Stomach (tissue), 9 donors: Measurements from ENCODE around the gene SSMEM1. TPM values are rescaled to one million over a fixed set of nuclear protein-coding genes. Genes with fewer than 3 reads are reported as not detected.
"Not testable (repeated sequence)": the region's sequence is repeated elsewhere in the genome, so short reads cannot be mapped to it uniquely, and the experiment has no call there.

Experiments
- DNase-seq, 2 donors: peaks; one replicate each; pipeline versions ENCODE4 v3.0.0 to v3.0.0-alpha.2; 2013 to 2019
- H3K27ac ChIP-seq, 5 donors: fragments of 200-600 bp in 4 of 5; sonication (generic) in 4 of 5; one replicate each; pipeline ENCODE4 v1.5.1; 2013 to 2019; ENCODE audit warnings: mild to moderate bottlenecking in 1 of 5, moderate library complexity in 1 of 5
- H3K27me3 ChIP-seq, 3 donors: fragments of 200-600 bp; sonication (generic); one replicate each; pipeline ENCODE4 v1.5.1; 2017 to 2019; ENCODE audit warnings: mixed run types in 1 of 3
- H3K36me3 ChIP-seq, 4 donors: fragments of 200-600 bp; sonication (generic); 1 replicate in 3 of 4; 2 replicates in 1 of 4; pipeline ENCODE4 v1.5.1; 2016 to 2019
- H3K4me1 ChIP-seq, 4 donors: fragments of 200-600 bp; sonication (generic); one replicate each; pipeline ENCODE4 v1.5.1; 2016 to 2019
- H3K4me3 ChIP-seq, 4 donors: fragments of 200-600 bp; sonication (generic) in 3 of 4; one replicate each; pipeline ENCODE4 v1.5.1; 2016 to 2019; ENCODE audit warnings: mild to moderate bottlenecking in 1 of 4
- H3K9me3 ChIP-seq, 4 donors: fragments of 200-600 bp; sonication (generic); one replicate each; pipeline ENCODE4 v1.5.1; 2016 to 2019
- EP300 ChIP-seq: sonication (generic); formaldehyde crosslinking; IDR thresholded peaks from one replicate; pipeline ENCODE4 v1.6.1; 2017; ENCODE audit warnings: antibody characterized with exemption
- POLR2A ChIP-seq, 4 donors: fragments of 450-650 bp; IDR thresholded peaks; one replicate each; pipeline ENCODE4 v1.6.1; 2016; ENCODE audit warnings: antibody characterized with exemption in 4 of 4, control low read depth in 2 of 4, mild to moderate bottlenecking in 1 of 4, moderate library complexity in 1 of 4
- POLR2AphosphoS5 ChIP-seq, 3 donors: sonication (generic); formaldehyde crosslinking; IDR thresholded peaks; one replicate each; pipeline ENCODE4 v1.6.1; 2016; ENCODE audit warnings: antibody characterized with exemption in 3 of 3
- WGBS, 5 donors: extraction: QIAGEN DNeasy Blood & Tissue Kit in 3 of 5; methylation state at CpG; one replicate each; pipeline versions ENCODE4 v1.1.5 to v1.1.7; 2013 to 2018; 5-methylcytosine and 5-hydroxymethylcytosine counted together
- intact Hi-C: fragments of 100-400 bp; cut with DNase I; formaldehyde crosslinking; loops from one replicate; pipeline ENCODE4 v1.15.1; 2023; ENCODE audit warnings: low total_unique reads
- polyA plus RNA-seq, 3 donors: library from polyadenylated mRNA; stranded (reverse); fragments of 200-250 nt; gene quantifications; one replicate each; pipeline ENCODE4 v1.2.3, GENCODE V29; 2013
- total RNA-seq, 5 donors: library from RNA; depleted of rRNA; stranded (reverse); fragments of >200 nt; gene quantifications; one replicate each; pipeline versions ENCODE4 v1.1.0 to v1.2.3, GENCODE V29; 2014 to 2016
- TF ChIP-seq, protein P1 (sequence below), 7 experiments: fragments of 450-650 bp in 4 of 7; fragments of 200-600 bp in 3 of 7; sonication (generic) in 3 of 7; IDR thresholded peaks; one replicate each; pipeline ENCODE4 v1.5.1; 2016 to 2019; ENCODE audit warnings: antibody characterized with exemption in 7 of 7, control low read depth in 2 of 7, mild to moderate bottlenecking in 1 of 7
- donor health status: healthy with polysubstance abuse.
- donor health status: Bipolar disorder and iron deficiency.
- donor health status: healthy.

The SSMEM1 gene
- total and polyA plus RNA-seq, 8 donors: not detected

DNA sequence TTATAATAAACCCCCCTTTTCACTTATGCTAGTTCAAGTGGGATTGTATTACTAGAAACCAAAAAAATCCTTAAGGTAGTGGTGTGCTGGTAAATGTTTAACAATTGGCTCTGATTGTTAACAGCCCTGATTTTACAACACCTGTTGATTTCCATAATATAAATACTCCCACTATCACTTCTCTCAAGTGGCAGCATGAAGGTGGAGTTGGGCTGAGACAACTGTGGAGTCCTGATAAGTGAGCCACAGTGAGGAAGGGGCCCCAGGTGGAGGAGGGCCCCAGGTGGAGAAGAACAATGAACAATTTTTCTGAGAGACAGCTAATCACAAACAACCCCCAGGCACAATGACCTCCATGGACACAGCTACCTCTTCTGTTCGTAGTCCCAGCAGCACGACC, 26.4 kb downstream of the SSMEM1 start:
- 65 to 90% (median 70%) methylated on average over 2 of the region's 2 CpGs for WGBS, 5 donors
- no peak for DNase-seq
- no peaks in the 10 kb centered on the region for H3K36me3 ChIP-seq
- no peak overlapping the region for H3K27ac ChIP-seq
- H3K27me3 ChIP-seq: no peaks in the 10 kb centered on the region
- intact Hi-C loops: no loop called here
- H3K9me3 ChIP-seq: no peaks in the 10 kb centered on the region
- no peak overlapping the region for H3K4me3 ChIP-seq
- TF ChIP-seq, protein P1, sequence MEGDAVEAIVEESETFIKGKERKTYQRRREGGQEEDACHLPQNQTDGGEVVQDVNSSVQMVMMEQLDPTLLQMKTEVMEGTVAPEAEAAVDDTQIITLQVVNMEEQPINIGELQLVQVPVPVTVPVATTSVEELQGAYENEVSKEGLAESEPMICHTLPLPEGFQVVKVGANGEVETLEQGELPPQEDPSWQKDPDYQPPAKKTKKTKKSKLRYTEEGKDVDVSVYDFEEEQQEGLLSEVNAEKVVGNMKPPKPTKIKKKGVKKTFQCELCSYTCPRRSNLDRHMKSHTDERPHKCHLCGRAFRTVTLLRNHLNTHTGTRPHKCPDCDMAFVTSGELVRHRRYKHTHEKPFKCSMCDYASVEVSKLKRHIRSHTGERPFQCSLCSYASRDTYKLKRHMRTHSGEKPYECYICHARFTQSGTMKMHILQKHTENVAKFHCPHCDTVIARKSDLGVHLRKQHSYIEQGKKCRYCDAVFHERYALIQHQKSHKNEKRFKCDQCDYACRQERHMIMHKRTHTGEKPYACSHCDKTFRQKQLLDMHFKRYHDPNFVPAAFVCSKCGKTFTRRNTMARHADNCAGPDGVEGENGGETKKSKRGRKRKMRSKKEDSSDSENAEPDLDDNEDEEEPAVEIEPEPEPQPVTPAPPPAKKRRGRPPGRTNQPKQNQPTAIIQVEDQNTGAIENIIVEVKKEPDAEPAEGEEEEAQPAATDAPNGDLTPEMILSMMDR (IDR thresholded peaks at IDR 0.05): no peak
- TF ChIP-seq EP300: no peak
- no peaks in the 10 kb centered on the region for H3K4me1 ChIP-seq

DNA sequence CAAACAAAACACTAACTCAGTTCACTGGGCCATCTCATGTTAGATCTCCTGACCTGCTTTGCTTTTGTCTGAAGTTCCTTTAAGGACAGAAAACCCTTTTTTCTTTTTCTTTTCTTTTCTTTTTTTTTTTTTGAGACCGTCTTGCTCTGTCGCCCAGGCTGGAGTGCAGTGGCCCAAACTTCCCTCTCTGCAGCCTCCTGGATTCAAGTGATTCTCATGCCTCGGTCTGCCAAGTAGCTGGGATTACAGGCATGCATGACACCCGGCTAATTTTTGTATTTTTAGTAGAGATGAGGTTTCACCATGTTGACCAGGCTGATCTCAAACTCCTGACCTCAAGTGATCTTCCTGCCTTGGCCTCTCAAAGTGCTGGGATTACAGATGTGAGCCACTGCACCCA, 28.7 kb downstream of the SSMEM1 start:
- intact Hi-C loops, H3K4me3 ChIP-seq, DNase-seq, H3K4me1 ChIP-seq, H3K9me3 ChIP-seq, H3K36me3 ChIP-seq, H3K27ac ChIP-seq, H3K27me3 ChIP-seq: not testable (repeated sequence)
- WGBS, 5 donors: 79 to 88% (median 84%) methylated on average over 4 of the region's 4 CpGs

DNA sequence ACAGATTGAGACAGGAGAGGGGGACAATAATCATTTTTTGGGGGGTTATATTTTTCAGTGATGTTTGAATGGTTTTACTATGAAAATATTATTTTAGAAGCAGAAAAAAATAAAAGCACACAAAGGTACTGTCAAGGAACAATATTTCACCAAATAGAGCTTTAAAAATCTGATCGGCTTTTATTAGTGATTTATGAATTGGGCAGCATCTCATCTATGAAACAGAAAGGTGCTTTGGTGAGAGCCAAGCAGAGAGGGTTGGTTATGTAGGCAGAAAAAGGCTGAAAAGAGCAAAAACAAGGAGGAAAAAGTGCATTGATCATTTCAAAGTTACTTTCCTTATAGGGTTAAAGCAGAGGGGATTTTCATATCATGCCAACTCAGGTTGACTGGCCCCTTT, 32.6 kb downstream of the SSMEM1 start:
- TF ChIP-seq, protein P1 (IDR thresholded peaks at IDR 0.05): no peak
- TF ChIP-seq EP300 (no peak), POLR2AphosphoS5 (IDR thresholded peaks at IDR 0.05) (no peak), POLR2A (IDR thresholded peaks at IDR 0.05) (no peak)
- Histone ChIP-seq H3K4me1 (peaks cover 0 to 4% (median 0%) of the 10 kb centered on the region in 4 donors), H3K9me3 (no peaks in the 10 kb centered on the region), H3K4me3 (no peak overlapping the region), H3K36me3 (no peaks in the 10 kb centered on the region), H3K27me3 (no peaks in the 10 kb centered on the region), H3K27ac (no peak overlapping the region)
- intact Hi-C loops: no loop called here
- WGBS, 5 donors: 97 to 100% (median 98%) methylated on average over 1 of the region's 1 CpG
- no peak for DNase-seq

DNA sequence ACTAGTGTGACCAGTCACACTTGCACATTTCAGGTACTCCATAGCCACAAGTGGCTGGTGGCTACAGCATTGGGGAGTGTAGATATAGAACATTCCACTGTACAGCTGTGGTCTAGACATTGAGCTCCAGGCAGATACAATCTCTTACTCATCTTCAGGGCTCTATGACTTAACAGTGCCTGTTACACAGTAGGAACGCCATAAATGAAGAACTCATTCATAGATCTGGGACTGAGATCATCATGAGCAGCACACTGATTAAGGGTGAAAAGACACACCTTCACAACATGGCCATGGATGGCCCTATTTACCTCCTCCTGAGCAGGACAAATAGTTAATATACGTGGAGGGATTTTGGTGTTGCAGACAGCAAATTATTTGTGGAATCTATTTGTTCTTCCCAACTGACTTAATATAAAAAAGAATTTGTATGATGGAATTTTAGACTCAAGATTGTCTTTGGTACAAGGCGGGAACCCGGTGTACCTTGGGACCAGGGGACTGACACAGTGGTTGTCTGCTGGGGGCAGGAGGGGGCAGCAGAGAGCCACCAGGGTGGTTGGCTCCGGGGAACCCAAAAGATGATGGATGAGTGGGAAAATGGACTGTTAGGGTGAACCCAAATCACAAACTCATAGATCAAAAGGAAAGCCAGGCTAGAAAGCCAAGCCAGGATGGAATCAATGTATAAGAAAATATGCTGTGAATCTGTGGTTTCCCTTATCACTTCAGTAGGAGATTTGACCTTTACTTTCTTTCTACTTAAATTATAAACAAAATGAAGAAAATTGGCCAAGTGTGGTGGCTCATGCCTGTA, 34.7 kb downstream of the SSMEM1 start:
- no peak overlapping the region for H3K4me3 ChIP-seq
- 28 to 38% (median 35%) methylated on average over 5 of the region's 5 CpGs for WGBS, 5 donors
- no peaks in the 10 kb centered on the region for H3K27me3 ChIP-seq
- H3K9me3 ChIP-seq: peaks cover 0 to 7% (median 0%) of the 10 kb centered on the region in 4 donors
- peaks cover 0 to 4% (median 0%) of the 10 kb centered on the region in 4 donors for H3K4me1 ChIP-seq
- H3K27ac ChIP-seq: no peak overlapping the region
- intact Hi-C loops: no loop called here
- no peak for TF ChIP-seq POLR2AphosphoS5 (IDR thresholded peaks at IDR 0.05)
- TF ChIP-seq EP300: no peak
- no peak for TF ChIP-seq POLR2A (IDR thresholded peaks at IDR 0.05)
- TF ChIP-seq, protein P1 (IDR thresholded peaks at IDR 0.05): peak in 5 of 7 experiments; percentile 48 to 65 (median 55)
- H3K36me3 ChIP-seq: no peaks in the 10 kb centered on the region
- peak; percentile 49 to 68 for DNase-seq

DNA sequence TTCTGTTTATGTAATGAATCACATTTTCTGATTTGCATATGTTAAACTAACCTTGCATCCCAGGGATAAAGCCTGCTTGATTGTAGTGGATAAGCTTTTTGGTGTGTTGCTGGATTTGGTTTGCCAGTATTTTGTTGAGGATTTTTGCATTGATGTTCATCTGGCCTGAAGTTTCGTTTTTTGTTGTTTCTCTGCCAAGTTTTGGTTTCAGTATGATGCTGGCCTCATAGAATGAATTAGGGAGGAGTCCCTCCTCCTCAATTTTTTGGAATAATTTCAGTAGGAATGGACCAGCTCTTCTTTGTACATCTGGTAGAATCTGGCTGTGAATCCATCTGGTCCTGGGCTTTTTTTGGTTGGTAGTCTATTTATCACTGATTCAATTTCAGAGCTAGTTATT, 35.8 kb downstream of the SSMEM1 start:
- H3K9me3 ChIP-seq, intact Hi-C loops, H3K27me3 ChIP-seq, H3K4me1 ChIP-seq, H3K36me3 ChIP-seq, H3K4me3 ChIP-seq, H3K27ac ChIP-seq: not testable (repeated sequence)
- peak in 1 of 2 donors; percentile 59 for DNase-seq
- 5 to 17% (median 9%) methylated on average over 1 of the region's 1 CpG for WGBS, 5 donors

DNA sequence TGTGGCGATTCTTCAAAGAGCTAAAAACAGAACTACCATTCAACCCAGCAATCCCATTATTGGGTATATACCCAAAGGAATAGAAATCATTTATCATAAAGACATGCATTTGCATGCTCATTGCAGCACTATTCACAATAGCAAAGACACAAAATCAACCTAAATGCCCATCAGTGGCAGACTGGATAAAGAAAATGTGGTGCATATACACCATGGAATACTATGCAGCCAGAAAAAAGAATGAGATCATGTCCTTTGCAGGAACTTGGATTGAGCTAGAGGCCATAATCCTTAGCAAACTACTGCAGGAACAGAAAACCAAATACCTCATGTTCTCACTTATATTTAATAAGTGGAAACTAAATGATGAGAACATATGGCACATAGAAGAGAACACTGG, 38.8 kb downstream of the SSMEM1 start:
- intact Hi-C loops, H3K4me1 ChIP-seq, H3K36me3 ChIP-seq, DNase-seq, H3K27me3 ChIP-seq, H3K4me3 ChIP-seq, H3K27ac ChIP-seq, H3K9me3 ChIP-seq: not testable (repeated sequence)
- WGBS, 5 donors: 84 to 100% (median 96%) methylated on average over 1 of the region's 1 CpG

DNA sequence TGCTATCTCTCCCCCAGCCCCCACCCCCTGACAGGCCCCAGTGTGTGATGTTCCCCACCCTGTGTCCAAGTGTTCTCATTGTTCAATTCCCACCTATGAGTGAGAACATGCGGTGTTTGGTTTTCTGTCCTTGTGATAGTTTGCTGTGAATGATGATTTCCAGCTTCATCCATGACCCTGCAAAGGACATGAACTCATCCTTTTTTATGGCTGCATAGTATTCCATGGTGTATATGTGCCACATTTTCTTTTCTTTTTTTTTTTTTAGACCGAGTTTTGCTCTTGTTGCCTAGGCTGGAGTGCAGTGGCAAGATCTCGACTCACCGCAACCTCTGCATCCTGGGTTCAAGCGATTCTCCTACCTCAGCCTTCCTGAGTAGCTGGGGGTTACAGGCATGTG, 41.2 kb downstream of the SSMEM1 start:
- H3K27me3 ChIP-seq, H3K36me3 ChIP-seq, H3K4me1 ChIP-seq, intact Hi-C loops, DNase-seq, H3K4me3 ChIP-seq, H3K27ac ChIP-seq: not testable (repeated sequence)
- 92 to 96% (median 94%) methylated on average over 5 of the region's 5 CpGs for WGBS, 5 donors
- H3K9me3 ChIP-seq: peaks cover 0 to 14% (median 0%) of the 10 kb centered on the region in 4 donors

DNA sequence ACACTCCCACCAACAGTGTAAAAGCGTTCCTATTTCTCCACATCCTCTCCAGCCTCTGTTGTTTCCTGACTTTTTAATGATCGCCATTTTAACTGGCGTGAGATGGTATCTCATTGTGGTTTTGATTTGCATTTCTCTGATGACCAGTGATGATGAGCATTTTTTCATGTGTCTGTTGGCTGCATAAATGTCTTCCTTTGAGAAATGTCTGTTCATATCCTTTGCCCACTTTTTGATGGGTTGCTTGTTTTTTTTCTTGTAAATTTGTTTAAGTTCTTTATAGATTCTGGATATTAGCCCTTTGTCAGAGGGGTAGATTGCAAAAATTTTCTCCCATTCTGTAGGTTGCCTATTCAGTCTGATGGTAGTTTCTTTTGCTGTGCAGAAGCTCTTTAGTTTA, 42.0 kb downstream of the SSMEM1 start:
- DNase-seq, H3K36me3 ChIP-seq, intact Hi-C loops, H3K4me3 ChIP-seq, H3K27ac ChIP-seq, H3K27me3 ChIP-seq, H3K4me1 ChIP-seq: not testable (repeated sequence)
- peaks cover 0 to 19% (median 0%) of the 10 kb centered on the region in 4 donors for H3K9me3 ChIP-seq
- 87 to 100% (median 92%) methylated on average over 3 of the region's 3 CpGs for WGBS, 5 donors
